Breast epithelium (tissue), 4 donors: ENCODE measurements around the gene PLCH2. TPM values are rescaled to one million over a fixed set of nuclear protein-coding genes. Genes with fewer than 3 reads are reported as not detected.

Experiments used
- DNase-seq, 2 donors: peaks; one replicate each; pipeline ENCODE4 v3.0.0-alpha.2; 2019; ENCODE audit warnings: low spot score in 2 of 2
- H3K27ac ChIP-seq, 2 donors: fragments of 200-600 bp; sonication (generic) in 1 of 2; one replicate each; pipeline ENCODE4 v1.5.1; 2016 to 2019; ENCODE audit warnings: mild to moderate bottlenecking in 1 of 2
- H3K27me3 ChIP-seq, 2 donors: fragments of 200-600 bp; sonication (generic) in 1 of 2; one replicate each; pipeline versions ENCODE4 v1.5.1 to v1.6.0; 2017 to 2019; ENCODE audit warnings: control low read depth in 1 of 2, mild to moderate bottlenecking in 1 of 2
- H3K36me3 ChIP-seq: fragments of 200-600 bp; one replicate; pipeline ENCODE4 v1.5.1; 2019
- H3K4me1 ChIP-seq, 2 donors: fragments of 200-600 bp; sonication (generic); one replicate each; pipeline ENCODE4 v1.5.1; 2016 to 2019; ENCODE audit warnings: control low read depth in 1 of 2
- H3K4me3 ChIP-seq, 3 donors: fragments of 200-600 bp; sonication (generic); 1 replicate in 2 of 3; 2 replicates in 1 of 3; pipeline ENCODE4 v1.5.1; 2016 to 2019; ENCODE audit warnings: mild to moderate bottlenecking in 3 of 3, moderate library complexity in 2 of 3
- H3K9me3 ChIP-seq, 2 donors: fragments of 200-600 bp; sonication (generic) in 1 of 2; one replicate each; pipeline ENCODE4 v1.5.1; 2016 to 2019; ENCODE audit warnings: control low read depth in 1 of 2
- POLR2A ChIP-seq: fragments of 450-650 bp; IDR thresholded peaks from one replicate; pipeline ENCODE4 v1.6.1; 2016; ENCODE audit warnings: antibody characterized with exemption, mild to moderate bottlenecking, moderate library complexity
- POLR2AphosphoS5 ChIP-seq, 3 donors: sonication (generic); formaldehyde crosslinking; IDR thresholded peaks; one replicate each; pipeline ENCODE4 v1.6.1; 2017; ENCODE audit warnings: antibody characterized with exemption in 3 of 3
- intact Hi-C: fragments of 100-400 bp; cut with DNase I; formaldehyde crosslinking; loops from one replicate; pipeline ENCODE4 v1.15.1; 2023; ENCODE audit warnings: low total_unique reads
- total RNA-seq, 3 donors: library from RNA; depleted of rRNA; stranded (reverse); fragments of >200 nt; gene quantifications; one replicate each; pipeline ENCODE4 v1.1.0, GENCODE V29; 2016
- TF ChIP-seq, protein P1 (sequence below), 3 donors: fragments of 450-650 bp; IDR thresholded peaks; one replicate each; pipeline ENCODE4 v1.5.1; 2016 to 2017; ENCODE audit warnings: antibody characterized with exemption in 3 of 3, mild to moderate bottlenecking in 3 of 3, moderate library complexity in 3 of 3

The PLCH2 gene
- total RNA-seq, 3 donors from 2014 or later: 0.16 to 12.0 (median 10.2) TPM

DNA sequence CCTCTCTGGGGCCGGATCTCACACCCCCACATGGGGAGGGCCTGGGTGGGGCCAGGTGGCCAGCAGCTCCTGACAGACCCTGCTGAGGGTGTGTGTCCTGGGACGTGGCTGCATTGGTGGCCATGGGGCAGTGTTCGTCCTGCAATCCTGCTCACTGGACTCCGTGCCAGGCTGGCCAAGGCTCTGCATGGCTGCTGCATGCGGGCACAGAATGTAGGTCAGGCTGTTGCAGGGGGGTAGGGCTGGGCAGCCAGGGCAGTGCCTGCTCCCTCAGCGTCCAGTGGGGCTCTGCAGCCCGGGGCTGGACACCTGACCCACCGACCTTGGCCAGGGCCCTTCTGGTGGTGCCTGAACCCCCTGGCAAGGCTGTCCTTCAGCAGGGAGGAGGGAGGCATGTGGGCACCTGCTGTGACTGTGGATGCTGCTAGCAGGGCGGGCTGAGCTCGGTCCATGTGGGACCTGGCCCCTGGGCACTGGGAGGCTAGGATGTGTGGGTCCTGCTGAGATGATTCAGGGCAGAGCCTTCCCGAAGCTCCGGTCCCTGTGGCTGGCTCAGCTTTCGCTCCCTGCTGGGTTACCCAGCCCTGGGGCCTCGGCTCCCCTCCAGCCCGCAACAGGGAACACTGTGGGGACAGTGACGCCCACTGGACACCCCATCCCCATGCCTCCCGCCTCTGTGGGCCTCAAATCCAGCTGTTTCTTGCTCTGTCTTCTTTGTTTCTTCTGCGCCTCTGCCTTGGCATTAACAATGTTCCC, 14.9 kb upstream of the PLCH2 start:
- intact Hi-C loops: no loop called here
- Histone ChIP-seq H3K4me3 (no peak overlapping the region), H3K36me3 (no peaks in the 10 kb centered on the region), H3K4me1 (no peaks in the 10 kb centered on the region), H3K9me3 (no peaks in the 10 kb centered on the region), H3K27me3 (peaks cover 7 to 50% of the 10 kb centered on the region in 2 donors), H3K27ac (no peak overlapping the region)
- DNase-seq: no peak
- TF ChIP-seq POLR2A (no peak), POLR2AphosphoS5 (IDR thresholded peaks at IDR 0.05) (no peak)
- TF ChIP-seq, protein P1, sequence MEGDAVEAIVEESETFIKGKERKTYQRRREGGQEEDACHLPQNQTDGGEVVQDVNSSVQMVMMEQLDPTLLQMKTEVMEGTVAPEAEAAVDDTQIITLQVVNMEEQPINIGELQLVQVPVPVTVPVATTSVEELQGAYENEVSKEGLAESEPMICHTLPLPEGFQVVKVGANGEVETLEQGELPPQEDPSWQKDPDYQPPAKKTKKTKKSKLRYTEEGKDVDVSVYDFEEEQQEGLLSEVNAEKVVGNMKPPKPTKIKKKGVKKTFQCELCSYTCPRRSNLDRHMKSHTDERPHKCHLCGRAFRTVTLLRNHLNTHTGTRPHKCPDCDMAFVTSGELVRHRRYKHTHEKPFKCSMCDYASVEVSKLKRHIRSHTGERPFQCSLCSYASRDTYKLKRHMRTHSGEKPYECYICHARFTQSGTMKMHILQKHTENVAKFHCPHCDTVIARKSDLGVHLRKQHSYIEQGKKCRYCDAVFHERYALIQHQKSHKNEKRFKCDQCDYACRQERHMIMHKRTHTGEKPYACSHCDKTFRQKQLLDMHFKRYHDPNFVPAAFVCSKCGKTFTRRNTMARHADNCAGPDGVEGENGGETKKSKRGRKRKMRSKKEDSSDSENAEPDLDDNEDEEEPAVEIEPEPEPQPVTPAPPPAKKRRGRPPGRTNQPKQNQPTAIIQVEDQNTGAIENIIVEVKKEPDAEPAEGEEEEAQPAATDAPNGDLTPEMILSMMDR (IDR thresholded peaks at IDR 0.05): no peak

DNA sequence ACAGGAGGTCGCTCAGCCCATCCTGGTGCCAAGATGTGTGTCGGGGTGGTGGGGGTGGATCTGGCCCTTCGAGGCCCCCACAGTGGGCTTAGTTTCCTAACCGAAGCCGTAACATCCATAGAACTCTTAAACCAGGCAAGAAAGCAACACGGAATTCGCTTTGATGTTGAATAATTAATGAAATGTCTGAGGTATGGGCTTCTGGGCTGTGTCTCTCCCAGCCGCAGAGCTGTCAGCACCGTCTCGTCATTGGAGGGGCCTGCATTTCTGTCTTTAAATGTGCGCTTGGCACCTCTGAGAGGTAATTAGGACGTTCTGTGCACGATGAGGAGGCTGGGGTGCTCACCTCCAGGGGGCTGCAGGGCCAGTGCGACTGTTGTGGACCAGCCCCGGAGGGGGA, 13.3 kb upstream of the PLCH2 start:
- H3K4me1 ChIP-seq: no peaks in the 10 kb centered on the region
- H3K27me3 ChIP-seq: peaks cover 7 to 56% of the 10 kb centered on the region in 2 donors
- intact Hi-C loops: no loop called here

GRCh38 chr1:2463396-2463795, 12.7 kb upstream of the PLCH2 start:
- no peak overlapping the region for H3K4me3 ChIP-seq
- no peaks in the 10 kb centered on the region for H3K36me3 ChIP-seq
- peaks cover 7 to 57% of the 10 kb centered on the region in 2 donors for H3K27me3 ChIP-seq
- intact Hi-C loops: no loop called here
- H3K27ac ChIP-seq: no peak overlapping the region
- no peak for DNase-seq
- no peaks in the 10 kb centered on the region for H3K9me3 ChIP-seq
- H3K4me1 ChIP-seq: no peaks in the 10 kb centered on the region
- TF ChIP-seq POLR2AphosphoS5 (IDR thresholded peaks at IDR 0.05): no peak
- TF ChIP-seq, protein P1 (IDR thresholded peaks at IDR 0.05): no peak
- no peak for TF ChIP-seq POLR2A

More for the DNA sequence above, 13.3 kb upstream of the PLCH2 start:
- TF ChIP-seq, protein P1 (IDR thresholded peaks at IDR 0.05): no peak
- no peak for TF ChIP-seq POLR2AphosphoS5 (IDR thresholded peaks at IDR 0.05)
- TF ChIP-seq POLR2A: no peak
- H3K9me3 ChIP-seq: no peaks in the 10 kb centered on the region
- DNase-seq: no peak
- H3K4me3 ChIP-seq: no peak overlapping the region
- H3K27ac ChIP-seq: no peak overlapping the region
- H3K36me3 ChIP-seq: no peaks in the 10 kb centered on the region

- TF ChIP-seq, protein P1 (IDR thresholded peaks at IDR 0.05): no peak
- TF ChIP-seq POLR2AphosphoS5 (IDR thresholded peaks at IDR 0.05) (no peak), POLR2A (no peak)
- DNase-seq: no peak
- no peak overlapping the region for H3K27ac ChIP-seq
- H3K36me3 ChIP-seq: no peaks in the 10 kb centered on the region
- H3K4me3 ChIP-seq: no peak overlapping the region
- H3K4me1 ChIP-seq: no peaks in the 10 kb centered on the region
- H3K27me3 ChIP-seq: peaks cover 8 to 62% of the 10 kb centered on the region in 2 donors
- intact Hi-C loops: no loop called here
- no peaks in the 10 kb centered on the region for H3K9me3 ChIP-seq
These were observed 10.5 kb upstream of the PLCH2 start for GRCh38 chr1:2465371-2466269.

- Histone ChIP-seq H3K9me3 (no peaks in the 10 kb centered on the region), H3K4me1 (no peaks in the 10 kb centered on the region), H3K27ac (no peak overlapping the region), H3K4me3 (no peak overlapping the region), H3K27me3 (peaks cover 10 to 64% of the 10 kb centered on the region in 2 donors), H3K36me3 (no peaks in the 10 kb centered on the region)
- intact Hi-C loops: no loop called here
- TF ChIP-seq POLR2AphosphoS5 (IDR thresholded peaks at IDR 0.05) (no peak), POLR2A (no peak)
- TF ChIP-seq, protein P1 (IDR thresholded peaks at IDR 0.05): no peak
- DNase-seq: no peak
These were observed 9.8 kb upstream of the PLCH2 start for GRCh38 chr1:2466270-2466665.
